Measurements from ENCODE around the gene ZNF140.

The ZNF140 gene

DNA sequence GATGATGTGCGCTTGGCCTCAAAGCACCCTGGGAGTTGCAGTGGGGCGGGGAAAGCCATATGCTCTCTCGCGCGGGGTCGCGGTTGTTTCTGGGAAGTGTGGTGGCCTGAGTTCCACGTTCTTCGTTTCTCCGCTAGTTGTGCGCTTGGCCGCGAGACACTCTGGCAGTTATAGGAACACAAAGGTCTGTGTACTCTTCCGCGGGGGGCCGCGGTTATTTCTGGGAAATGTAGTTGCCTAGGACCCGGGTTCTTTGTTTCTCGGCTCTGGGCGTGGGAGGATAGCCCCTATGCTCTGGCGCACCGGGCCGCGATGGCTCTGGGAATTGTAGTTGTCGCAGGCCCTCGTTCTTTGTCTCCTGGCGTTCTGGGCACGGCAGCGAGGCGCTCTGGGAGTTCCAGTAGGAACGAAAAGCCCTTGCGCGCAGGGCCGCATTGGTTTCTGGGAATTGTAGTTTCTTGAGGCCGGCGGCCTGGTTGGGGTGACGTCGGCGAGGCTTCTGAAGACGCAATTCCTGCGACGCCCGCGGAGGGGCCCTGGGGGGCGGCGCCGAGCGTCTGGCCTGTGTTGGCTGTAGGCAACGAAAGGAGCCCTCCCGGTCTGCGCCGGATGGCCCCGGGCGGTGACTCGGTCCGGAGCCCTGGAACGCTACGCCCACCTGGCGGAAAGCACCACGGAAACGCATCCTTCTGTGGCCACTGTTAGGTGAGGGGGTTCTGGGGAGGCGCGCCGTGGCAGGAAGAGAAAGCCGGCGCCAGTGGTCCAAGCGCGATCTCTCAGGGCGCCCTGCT, at the start of gene ZNF140:
Gene ZNF140, plus strand, starts transcription at position 556 of the 791 bp plus-strand sequence. CDS start 398 bp downstream, outside the sequence.
- DNase-seq: peak; percentile 98

- DNase-seq: peak; percentile 98
Measured at GRCh38 chr12:133037207-133038005, 43.3 kb upstream of the ZNF140 start, which contains the start of gene ZNF84. Gene ZNF84, plus strand, starts transcription at chr12:133037509. Its CDS starts 3,959 bp downstream, at chr12:133041468.

DNA sequence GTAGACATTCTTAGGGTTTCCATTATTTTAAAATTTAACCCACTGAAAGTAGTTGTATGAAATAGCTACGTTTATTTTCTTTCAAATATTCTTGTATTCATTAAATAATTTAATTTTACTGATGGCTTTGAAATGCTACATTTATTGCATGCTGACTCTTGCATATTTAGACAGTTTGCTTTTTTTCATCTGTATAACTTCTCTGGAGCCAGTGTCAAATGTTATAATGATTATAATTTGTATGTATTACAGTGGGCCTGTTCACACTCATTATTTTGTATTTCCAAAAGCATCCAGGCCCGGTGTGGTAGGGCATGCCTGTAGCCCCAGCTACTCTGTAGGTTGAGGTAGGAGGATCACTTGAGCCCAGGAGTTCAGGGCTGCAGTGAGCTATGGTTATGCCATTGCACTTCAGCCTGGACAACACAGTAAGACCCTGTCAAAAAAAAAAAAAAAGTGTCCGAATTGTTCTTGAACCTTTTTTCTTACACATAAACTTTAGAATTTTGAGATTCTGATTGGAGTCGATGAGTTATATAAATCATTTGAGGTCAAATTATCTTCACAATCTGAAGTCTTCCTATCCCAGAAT, 42.5 kb upstream of the ZNF140 start:
- DNase-seq: no peak

- DNase-seq: no peak
Measured at GRCh38 chr12:133046698-133047097, 34.0 kb upstream of the ZNF140 start.

DNA sequence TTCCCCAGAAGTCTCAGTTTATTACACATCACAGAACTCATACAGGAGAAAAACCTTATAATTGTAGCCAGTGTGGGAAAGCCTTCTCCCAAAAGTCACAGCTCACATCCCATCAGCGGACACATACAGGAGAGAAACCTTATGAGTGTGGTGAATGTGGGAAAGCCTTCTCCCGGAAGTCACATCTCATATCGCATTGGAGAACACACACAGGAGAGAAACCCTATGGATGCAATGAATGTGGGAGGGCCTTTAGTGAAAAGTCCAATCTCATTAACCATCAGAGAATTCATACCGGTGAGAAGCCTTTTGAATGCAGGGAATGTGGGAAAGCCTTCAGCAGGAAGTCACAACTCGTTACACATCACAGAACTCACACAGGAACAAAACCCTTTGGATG, 23.3 kb upstream of the ZNF140 start:
- DNase-seq: no peak

DNA sequence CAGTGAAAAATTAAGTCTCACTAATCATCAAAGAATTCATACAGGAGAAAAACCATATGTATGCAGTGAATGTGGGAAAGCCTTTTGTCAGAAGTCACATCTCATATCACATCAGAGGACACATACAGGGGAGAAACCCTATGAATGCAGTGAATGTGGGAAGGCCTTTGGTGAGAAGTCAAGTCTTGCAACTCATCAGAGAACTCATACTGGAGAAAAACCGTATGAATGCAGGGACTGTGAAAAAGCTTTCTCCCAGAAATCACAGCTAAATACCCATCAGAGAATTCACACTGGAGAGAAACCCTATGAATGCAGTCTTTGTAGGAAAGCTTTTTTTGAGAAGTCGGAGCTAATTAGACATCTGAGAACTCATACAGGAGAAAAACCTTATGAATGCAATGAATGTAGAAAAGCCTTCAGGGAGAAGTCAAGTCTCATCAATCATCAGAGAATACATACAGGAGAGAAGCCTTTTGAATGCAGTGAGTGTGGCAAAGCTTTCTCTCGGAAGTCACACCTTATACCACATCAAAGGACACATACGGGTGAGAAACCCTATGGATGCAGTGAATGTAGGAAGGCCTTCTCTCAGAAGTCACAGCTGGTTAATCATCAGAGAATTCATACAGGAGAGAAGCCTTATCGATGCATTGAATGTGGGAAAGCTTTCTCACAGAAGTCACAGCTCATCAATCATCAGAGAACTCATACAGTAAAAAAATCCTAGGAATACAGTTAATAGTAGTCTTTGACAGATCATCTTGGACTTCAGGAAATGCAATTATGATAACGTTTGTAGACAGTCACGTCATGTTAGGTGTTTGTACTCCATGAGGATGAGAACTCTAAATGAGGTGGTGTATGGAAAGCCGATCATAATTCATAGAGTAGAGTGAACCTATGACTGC, 22.3 kb upstream of the ZNF140 start:
- DNase-seq: no peak

DNA sequence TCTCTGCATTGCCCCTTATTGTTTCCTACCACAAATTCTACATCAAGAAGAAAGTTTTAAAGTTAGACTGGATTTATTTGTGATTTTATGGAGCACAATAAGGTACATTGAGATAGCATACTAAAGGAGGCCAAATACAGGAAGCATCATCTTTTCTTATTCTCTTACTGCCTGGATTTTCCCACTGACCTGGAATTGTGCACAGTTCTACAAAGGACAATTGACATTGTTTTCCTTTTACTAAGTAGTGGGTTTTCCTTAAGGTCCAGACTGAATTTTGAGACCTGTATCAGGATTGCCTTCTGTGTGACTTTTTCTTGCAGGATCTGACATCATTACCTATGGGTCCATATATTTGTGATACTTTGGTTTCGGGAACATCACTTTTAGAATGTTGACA, 18.8 kb upstream of the ZNF140 start:
- DNase-seq: no peak

GRCh38 chr12:133063556-133063955, 17.2 kb upstream of the ZNF140 start:
- DNase-seq: no peak

DNA sequence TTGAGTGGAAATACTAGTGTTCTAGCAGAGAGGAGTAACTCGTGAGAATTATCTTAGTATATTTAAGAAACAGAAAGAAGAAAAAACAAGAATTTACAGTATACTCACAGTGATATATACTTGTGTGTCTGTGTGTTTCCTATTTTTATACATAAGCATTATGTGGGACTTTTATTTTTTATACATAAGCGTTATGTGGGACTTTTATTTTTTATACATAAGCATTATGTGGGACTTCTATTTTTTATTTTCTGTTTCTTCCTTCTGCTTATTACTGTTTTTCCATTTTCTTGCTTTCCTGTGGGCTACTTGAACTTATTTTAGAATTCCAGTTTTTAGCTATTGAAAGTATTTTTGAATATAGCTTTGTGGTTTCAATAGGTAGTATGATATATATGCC, 6.9 kb upstream of the ZNF140 start:
- no peak for DNase-seq

DNA sequence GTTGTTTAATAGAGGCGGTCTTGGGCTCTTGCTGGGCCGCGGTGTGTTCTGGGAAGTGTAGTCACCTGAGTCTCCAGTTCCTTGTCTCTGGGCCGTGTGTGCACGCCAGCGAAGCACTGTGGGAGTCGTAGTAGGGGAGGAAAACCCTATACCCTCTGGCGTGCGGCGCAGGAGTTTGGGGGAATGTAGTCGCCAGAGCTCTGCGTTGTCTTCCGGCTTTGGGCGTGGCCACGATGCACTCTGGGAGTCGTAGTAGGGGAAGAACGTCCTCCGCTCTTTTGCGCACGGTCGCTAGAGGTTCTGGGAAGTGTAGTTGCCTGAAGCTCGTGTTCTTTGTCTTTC, 726 bp upstream of the ZNF140 start:
- DNase-seq: peak; percentile 99

DNA sequence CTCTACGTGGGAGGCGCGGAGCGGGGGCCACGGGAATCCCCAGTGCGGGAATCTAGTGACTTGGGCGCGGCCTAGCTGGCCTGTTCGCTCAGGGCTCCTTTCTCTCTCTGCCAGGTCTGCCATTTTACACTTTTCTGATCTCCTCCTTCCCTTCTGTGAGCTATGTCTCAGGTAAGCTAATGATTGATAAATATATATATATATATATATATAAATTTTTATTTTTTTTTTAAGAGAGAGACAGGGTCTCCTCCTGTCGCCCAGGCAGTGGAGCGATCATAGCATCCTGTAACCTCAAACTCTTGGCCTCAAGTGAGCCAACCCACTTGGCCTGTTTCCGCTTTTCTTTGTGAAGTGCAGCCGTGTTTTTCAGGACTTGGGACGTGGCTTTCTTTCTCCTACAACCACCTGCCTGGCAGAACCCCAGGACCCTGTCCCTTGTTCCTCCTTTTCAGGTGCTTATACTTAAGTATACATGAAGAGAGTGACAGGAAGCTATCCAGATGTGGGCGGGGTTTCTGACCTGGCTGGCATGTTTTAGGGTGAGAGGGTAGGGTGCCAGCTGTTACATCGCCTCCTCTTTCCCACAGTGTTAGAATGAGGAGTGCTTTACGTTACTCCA, 547 bp downstream of the ZNF140 start:
- peak; percentile 71 for DNase-seq

DNA sequence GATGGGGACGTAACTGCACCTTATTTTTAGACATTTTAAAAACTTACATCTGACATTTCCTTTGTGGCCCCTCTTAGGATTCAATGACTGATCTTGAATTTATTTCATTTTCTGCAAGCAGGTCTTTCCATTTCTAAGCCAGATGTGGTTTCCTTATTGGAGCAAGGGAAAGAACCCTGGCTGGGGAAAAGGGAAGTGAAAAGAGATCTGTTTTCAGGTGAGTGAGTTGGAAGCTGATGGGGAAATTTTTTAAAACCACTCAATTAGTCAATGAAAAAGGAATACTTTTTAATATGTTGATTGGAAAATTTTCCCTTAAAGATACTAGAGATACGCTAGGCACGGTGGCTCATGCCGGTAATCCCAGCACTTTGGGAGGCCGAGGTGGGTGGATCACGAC, 2.6 kb downstream of the ZNF140 start:
- DNase-seq: no peak

GRCh38 chr12:133105620-133106019, 24.9 kb downstream of the ZNF140 start:
- DNase-seq: no peak

GRCh38 chr12:133106253-133106652, 25.5 kb downstream of the ZNF140 start:
- no peak for DNase-seq

DNA sequence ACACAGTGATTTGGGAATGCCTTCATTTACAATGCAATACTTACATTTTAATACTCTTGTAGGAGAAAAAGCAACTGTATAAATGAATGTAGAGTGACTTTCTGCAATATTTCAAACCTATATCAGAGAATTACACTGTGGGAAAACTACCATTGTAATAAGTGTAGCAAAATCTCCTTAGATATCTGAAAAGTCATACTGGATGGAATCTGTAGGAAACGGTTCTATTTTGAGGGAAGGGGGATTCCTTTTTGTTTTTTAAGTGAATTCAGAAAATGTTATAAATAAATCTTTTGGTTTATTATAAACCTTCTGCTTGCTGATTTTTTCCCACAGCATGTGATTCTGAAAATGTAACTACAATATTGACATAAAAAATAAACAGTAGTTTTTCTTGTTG, 26.4 kb downstream of the ZNF140 start:
- no peak for DNase-seq

DNA sequence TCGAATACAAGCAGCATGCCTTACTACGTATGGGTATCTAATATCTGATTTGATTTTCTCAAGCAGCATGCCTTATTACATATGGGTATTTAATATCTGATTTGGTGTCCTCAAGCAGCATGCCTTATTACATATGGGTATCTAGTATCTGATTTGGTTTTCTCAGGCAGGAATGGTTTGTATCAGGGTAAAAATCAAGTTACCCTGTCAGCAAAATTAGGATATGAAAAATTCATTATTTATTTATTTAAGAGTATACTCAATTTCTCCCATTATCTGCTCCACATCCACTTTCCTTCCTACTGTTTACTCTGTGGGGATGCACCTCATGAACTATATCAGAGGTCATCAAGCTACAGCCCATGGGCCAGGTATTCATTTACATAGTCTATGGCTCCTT, 27.4 kb downstream of the ZNF140 start:
- DNase-seq: no peak

DNA sequence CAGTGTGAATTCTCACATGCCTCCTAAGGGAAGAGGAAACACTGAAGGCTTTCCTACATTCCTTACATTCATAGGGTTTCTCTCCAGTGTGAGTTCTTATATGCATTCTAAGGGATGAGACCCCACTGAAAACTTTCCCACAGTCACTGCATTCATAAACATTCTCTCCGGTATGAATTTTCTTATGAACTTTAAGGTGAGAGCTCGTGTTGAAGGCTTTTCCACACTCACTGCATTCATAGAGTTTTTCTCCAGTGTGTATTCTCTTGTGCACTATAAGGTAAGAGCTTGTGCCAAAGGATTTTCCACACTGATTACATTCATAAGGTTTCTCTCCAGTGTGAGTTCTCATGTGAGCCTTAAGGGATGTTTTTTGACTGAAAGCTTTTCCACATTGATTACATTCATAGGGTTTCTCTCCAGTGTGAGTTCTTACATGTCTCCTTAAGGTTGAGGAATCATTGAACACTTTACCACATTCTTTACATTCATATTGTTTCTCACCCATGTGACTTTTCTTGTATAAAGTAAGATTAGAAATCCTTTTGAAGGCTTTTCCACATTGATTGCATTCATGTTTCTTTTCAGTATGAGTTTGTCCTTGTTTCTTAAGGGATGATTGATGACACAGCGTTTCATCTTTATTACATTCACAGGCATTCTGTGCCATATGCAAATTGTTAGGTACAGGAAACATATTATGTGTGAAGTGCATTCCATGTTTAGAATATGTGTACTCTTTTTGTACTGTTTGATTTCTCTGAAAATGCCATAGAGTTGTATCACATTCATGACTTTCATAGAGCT, 39.9 kb downstream of the ZNF140 start:
- no peak for DNase-seq

DNA sequence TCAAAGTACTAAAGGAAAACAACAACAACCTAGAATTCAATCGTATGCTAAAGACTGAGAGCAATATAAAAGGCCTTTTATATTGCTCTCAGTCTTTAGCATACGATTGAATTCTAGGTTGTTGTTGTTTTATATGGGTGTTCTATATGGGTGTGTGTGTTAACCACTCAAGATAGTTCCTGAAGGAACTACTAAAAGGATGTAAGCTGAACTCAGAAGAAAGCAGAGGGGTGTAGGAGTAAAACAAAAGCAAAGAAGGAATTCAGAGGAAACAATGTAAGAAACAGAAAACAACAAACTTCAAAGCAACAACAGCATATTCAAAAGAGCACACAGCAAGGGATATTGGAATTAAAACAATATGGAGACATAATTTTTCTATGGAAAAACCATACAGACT, 44.0 kb downstream of the ZNF140 start:
- DNase-seq: no peak

DNA sequence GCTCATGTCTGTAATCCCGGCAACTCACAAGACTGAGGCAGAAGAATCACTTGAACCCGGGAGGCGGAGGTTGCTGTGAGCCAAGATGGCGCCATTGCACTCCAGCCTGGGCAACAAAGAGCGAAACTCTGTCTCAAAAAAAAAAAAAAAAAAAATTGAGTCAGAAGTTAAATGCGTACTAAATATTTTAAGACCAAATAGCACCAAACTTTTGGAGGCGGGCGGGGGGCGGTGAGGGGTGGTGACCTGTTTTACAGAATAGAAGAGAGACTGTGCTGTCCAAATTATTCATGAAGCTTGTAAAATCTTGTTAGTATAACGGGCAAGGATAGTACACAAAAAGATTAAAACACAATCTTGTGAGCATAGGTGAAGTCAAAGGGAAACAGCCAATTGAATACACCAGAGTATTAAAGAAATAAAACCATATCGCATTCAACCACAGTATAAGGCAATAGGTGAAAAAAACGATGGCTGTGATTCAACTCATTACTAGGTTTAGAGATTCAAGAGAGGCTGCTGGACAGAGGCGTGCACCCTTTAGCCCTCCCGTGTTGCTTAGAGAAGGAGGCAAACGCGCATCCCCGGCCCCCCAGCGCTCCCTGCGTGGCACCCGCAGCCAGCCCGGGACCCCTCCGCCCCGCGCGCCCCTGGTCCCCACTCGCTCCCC, 48.8 kb downstream of the ZNF140 start:
- no peak for DNase-seq

DNA sequence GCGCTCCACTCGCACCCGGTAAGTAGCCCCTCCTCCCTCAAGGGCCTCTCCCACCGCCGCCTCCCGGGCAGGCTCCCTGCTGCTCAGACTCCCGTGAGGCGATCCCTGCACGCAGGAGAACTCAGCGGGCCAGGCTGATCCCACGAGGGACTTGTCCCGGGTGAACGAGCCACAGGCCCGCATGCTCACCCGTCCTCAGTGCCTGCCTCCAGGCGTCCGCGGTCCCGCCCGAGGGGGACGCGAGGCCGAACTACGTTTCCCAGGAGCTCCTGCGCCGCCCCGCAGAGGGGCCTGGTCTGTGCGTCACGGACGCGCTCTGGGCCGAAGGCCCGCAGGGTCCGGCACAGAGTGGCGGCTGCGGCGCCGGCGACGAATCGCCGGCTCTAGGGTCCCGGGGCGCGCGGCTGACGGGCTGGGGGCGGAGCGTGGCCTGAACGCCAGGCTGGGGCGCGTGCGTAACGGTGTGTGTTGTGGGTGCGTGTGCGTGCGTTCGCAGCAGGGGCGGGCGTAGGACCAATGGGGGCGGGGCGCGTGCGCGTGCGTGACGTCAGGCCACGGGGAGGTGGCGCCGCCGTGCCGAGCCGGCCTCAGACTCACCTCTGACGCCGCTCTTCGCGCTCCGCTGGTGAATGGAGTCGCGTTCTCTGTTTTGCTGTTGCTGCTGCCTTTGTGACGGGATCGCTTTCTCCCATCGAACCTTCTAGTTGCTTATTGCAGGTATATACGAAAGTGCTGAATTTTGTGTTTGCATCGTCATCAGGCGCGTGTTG, 49.5 kb downstream of the ZNF140 start, which contains the start of the genes ZNF10 and ZNF891:
Gene ZNF10, plus strand, starts transcription at position 590 of the 770 bp plus-strand sequence. CDS start 13,866 bp downstream, outside the sequence.
Gene ZNF891, minus strand, starts transcription at position 237 of the 770 bp plus-strand sequence. CDS start 8,356 bp downstream, outside the sequence.
- DNase-seq: peak; percentile 96
